Keratinocyte (primary cell): ENCODE measurements around the gene RAD18. TPM values are rescaled to one million over a fixed set of nuclear protein-coding genes. Genes with fewer than 3 reads are reported as not detected.

ENCODE experiments used
- DNase-seq: peaks from one replicate; pipeline ENCODE4 v3.0.0-alpha.2; 2011; ENCODE audit warnings: low read depth, missing footprints, low spot score
- FAIRE-seq: peaks from 2 replicates; lab custom pipeline; 2011; peaks lifted over from hg19 to GRCh38; lab: Jason Lieb, UNC
- H2AFZ ChIP-seq: 2 replicates; pipeline ENCODE4 v1.6.0; 2012; ENCODE audit warnings: low read length, control low read depth, inconsistent platforms; ENCODE audit not compliant: control insufficient read depth
- H3K27ac ChIP-seq: 2 replicates; pipeline ENCODE4 v1.5.1; 2011; ENCODE audit warnings: low read length; ENCODE audit not compliant: control insufficient read depth, insufficient read depth
- H3K27me3 ChIP-seq: 3 replicates; pipeline ENCODE4 v1.6.0; 2011; ENCODE audit warnings: low read length; ENCODE audit not compliant: control insufficient read depth, insufficient read depth; ENCODE audit errors: extremely low read depth
- H3K36me3 ChIP-seq, 2 experiments: 2 replicates in 1 of 2; 3 replicates in 1 of 2; pipeline ENCODE4 v1.5.1; 2011; ENCODE audit warnings: low read length in 2 of 2, mild to moderate bottlenecking in 1 of 2; ENCODE audit not compliant: control insufficient read depth in 2 of 2, insufficient read depth in 2 of 2; ENCODE audit errors: extremely low read depth in 1 of 2
- H3K4me1 ChIP-seq: 3 replicates; pipeline ENCODE4 v1.5.1; 2011; ENCODE audit warnings: low read length; ENCODE audit not compliant: control insufficient read depth, insufficient read depth; ENCODE audit errors: extremely low read depth
- H3K4me2 ChIP-seq: 3 replicates; pipeline ENCODE4 v1.6.0; 2011; ENCODE audit warnings: low read depth, low read length; ENCODE audit not compliant: control insufficient read depth, insufficient read depth; ENCODE audit errors: extremely low read depth
- H3K4me3 ChIP-seq, 3 experiments: fragments of 200-600 bp in 1 of 3; sonication (generic) in 1 of 3; 2 replicates in 2 of 3; 3 replicates in 1 of 3; pipeline ENCODE4 v1.5.1; 2011 to 2016; ENCODE audit warnings: low read length in 3 of 3, mild to moderate bottlenecking in 3 of 3, control low read depth in 2 of 3, inconsistent platforms in 1 of 3, low read depth in 1 of 3, mixed read lengths in 1 of 3, mixed run types in 1 of 3, moderate library complexity in 1 of 3; ENCODE audit not compliant: control insufficient read depth in 2 of 3, insufficient read depth in 2 of 3; ENCODE audit errors: extremely low read depth in 1 of 3
- H3K79me2 ChIP-seq: 2 replicates; pipeline ENCODE4 v1.6.0; 2012; ENCODE audit warnings: low read length; ENCODE audit not compliant: control insufficient read depth, insufficient read depth
- H3K9ac ChIP-seq: 3 replicates; pipeline ENCODE4 v1.6.0; 2011; ENCODE audit warnings: low read length; ENCODE audit not compliant: control insufficient read depth, insufficient read depth; ENCODE audit errors: extremely low read depth
- H3K9me1 ChIP-seq: 3 replicates; pipeline ENCODE4 v1.6.0; 2011; ENCODE audit warnings: low read length; ENCODE audit not compliant: control insufficient read depth, insufficient read depth; ENCODE audit errors: extremely low read depth
- H3K9me3 ChIP-seq: 2 replicates; pipeline ENCODE4 v1.5.1; 2012; ENCODE audit warnings: low read depth, low read length; ENCODE audit not compliant: control insufficient read depth
- H4K20me1 ChIP-seq: 3 replicates; pipeline ENCODE4 v1.6.0; 2011; ENCODE audit warnings: low read length; ENCODE audit not compliant: control insufficient read depth, insufficient read depth; ENCODE audit errors: extremely low read depth
- EZH2 ChIP-seq: IDR thresholded peaks from one replicate; pipeline ENCODE4 v1.6.1; 2012; ENCODE audit warnings: inconsistent platforms, mild to moderate bottlenecking, low read length, moderate library complexity
- dilution Hi-C: fragments of 300-500 bp; cut with MboI; formaldehyde crosslinking; loops from one replicate; pipeline ENCODE4 v1.7.0; 2020; ENCODE audit warnings: low sequenced_read_pairs; ENCODE audit not compliant: extremely low pct_ligation_motif_present
- polyA plus RNA-seq, 5 experiments: library from polyadenylated mRNA; depleted of rRNA in 3 of 5; stranded (reverse) in 3 of 5; stranded (forward) in 1 of 5; unstranded in 1 of 5; fragments of >200 nt; gene quantifications; 1 replicate in 1 of 5; 2 replicates in 3 of 5; 3 replicates in 1 of 5; pipeline versions ENCODE4 v1.2.1 to v1.2.3, GENCODE V29; 2011 to 2012; ENCODE audit warnings: missing spikeins in 2 of 5, low read depth in 1 of 5, low replicate concordance in 1 of 5
- TF ChIP-seq, protein P1 (sequence below), 3 experiments: IDR thresholded peaks in 1 of 3; conservative IDR thresholded peaks in 1 of 3; optimal IDR thresholded peaks in 1 of 3; 2 replicates in 2 of 3; 3 replicates in 1 of 3; pipeline versions ENCODE3 to v1.5.1; 2011; ENCODE audit warnings: low read length in 3 of 3, mild to moderate bottlenecking in 3 of 3, moderate library complexity in 2 of 3, control low read depth in 1 of 3, inconsistent platforms in 1 of 3; ENCODE audit not compliant: insufficient read depth in 2 of 3; ENCODE audit errors: extremely low read depth in 1 of 3

The RAD18 gene
- polyA plus RNA-seq, 1 donor (not counting 4 experiments of a cell fraction or from before 2014, with no cell fraction given) = 16.0 TPM

DNA sequence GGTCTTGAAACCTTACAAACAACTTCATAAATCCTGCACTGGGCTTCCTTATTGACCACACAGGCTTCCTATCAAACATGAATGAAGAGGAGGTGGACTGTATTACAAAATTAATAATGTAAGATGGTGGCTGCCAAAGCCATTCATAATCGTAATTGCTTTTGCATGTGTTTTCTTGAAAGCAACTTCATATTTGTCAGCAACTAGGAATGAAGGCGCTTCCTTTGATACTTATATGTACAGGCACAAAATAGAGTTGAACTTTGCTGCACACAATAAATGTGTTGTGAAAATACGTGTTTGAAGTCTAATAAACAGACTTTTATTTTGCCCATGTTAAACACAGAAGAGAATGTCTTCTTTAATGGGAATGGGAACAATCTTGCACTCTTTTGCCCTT lies 121.8 kb downstream of the RAD18 start:
- Histone ChIP-seq H4K20me1 (no peaks in the 10 kb centered on the region), H3K9me1 (no peaks in the 10 kb centered on the region), H3K4me3 (no peak overlapping the region), H3K36me3 (no peaks in the 10 kb centered on the region), H3K27ac (no peak overlapping the region), H3K9ac (no peak overlapping the region), H3K4me2 (no peak overlapping the region), H3K79me2 (no peaks in the 10 kb centered on the region), H2AFZ (no peak overlapping the region), H3K27me3 (no peaks in the 10 kb centered on the region), H3K4me1 (peaks cover 15% of the 10 kb centered on the region), H3K9me3 (no peaks in the 10 kb centered on the region)
- dilution Hi-C loops = no loop called here
- FAIRE-seq (no peak), DNase-seq (no peak)
- TF ChIP-seq EZH2 = no peak
- TF ChIP-seq, protein P1, sequence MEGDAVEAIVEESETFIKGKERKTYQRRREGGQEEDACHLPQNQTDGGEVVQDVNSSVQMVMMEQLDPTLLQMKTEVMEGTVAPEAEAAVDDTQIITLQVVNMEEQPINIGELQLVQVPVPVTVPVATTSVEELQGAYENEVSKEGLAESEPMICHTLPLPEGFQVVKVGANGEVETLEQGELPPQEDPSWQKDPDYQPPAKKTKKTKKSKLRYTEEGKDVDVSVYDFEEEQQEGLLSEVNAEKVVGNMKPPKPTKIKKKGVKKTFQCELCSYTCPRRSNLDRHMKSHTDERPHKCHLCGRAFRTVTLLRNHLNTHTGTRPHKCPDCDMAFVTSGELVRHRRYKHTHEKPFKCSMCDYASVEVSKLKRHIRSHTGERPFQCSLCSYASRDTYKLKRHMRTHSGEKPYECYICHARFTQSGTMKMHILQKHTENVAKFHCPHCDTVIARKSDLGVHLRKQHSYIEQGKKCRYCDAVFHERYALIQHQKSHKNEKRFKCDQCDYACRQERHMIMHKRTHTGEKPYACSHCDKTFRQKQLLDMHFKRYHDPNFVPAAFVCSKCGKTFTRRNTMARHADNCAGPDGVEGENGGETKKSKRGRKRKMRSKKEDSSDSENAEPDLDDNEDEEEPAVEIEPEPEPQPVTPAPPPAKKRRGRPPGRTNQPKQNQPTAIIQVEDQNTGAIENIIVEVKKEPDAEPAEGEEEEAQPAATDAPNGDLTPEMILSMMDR (optimal IDR thresholded peaks at IDR 0.05 in 1 of 3, IDR thresholded peaks at IDR 0.05 in 1 of 3, conservative IDR thresholded peaks at IDR 0.05 in 1 of 3; ENCODE audit: extremely low read depth in 1 of 3, insufficient read depth in 2 of 3, low read length in 3 of 3) = no peak

DNA sequence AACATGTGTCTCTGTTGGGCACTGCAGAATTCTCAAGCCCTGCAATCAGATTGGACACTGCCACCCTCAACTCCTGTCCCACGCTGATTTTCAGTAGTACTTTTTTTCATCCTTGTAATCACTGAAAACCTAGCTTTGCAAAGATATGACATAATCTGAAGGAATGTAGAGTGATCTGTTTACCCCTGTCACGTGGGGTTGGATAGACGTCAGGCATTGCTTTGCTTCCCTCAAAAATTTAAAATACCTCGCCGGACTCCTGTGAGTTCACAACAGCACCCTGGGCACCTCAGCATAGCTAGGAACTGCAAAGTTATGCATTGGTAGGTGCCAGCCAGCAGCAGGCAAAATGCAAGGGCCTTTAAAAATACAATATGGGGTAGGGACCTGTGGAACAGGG lies 122.7 kb downstream of the RAD18 start:
- peaks cover 6% of the 10 kb centered on the region for H3K4me1 ChIP-seq
- DNase-seq = no peak
- dilution Hi-C loops = no loop called here
- no peak for TF ChIP-seq EZH2
- TF ChIP-seq, protein P1 (optimal IDR thresholded peaks at IDR 0.05 in 1 of 3, IDR thresholded peaks at IDR 0.05 in 1 of 3, conservative IDR thresholded peaks at IDR 0.05 in 1 of 3; ENCODE audit: extremely low read depth in 1 of 3, insufficient read depth in 2 of 3, low read length in 3 of 3) = no peak
- no peaks in the 10 kb centered on the region for H3K9me3 ChIP-seq
- no peaks in the 10 kb centered on the region for H3K79me2 ChIP-seq
- no peaks in the 10 kb centered on the region for H3K36me3 ChIP-seq
- H3K27ac ChIP-seq = no peak overlapping the region
- no peak overlapping the region for H3K4me3 ChIP-seq
- H3K9ac ChIP-seq = no peak overlapping the region
- H3K9me1 ChIP-seq = no peaks in the 10 kb centered on the region
- no peaks in the 10 kb centered on the region for H4K20me1 ChIP-seq
- H3K27me3 ChIP-seq = no peaks in the 10 kb centered on the region
- no peak overlapping the region for H3K4me2 ChIP-seq
- H2AFZ ChIP-seq = no peak overlapping the region
- no peak for FAIRE-seq
